Measurements from ENCODE around the gene LSM6.
A peak's percentile ranks its signal among the peaks of the same experiment; 100 is the strongest.

The LSM6 gene
- 6.2 to 38.0 (median 18.6) reads per million in 18 experiments for total RNA-seq

- DNase-seq: peak; percentile 82 to 91
Measured at GRCh38 chr4:146175541-146176453, at the start of gene LSM6. Gene LSM6, plus strand, starts transcription at chr4:146175718. Its CDS starts 7,204 bp downstream, at chr4:146182922.

GRCh38 chr4:146132445-146132844 lies 43.1 kb upstream of the LSM6 start:
- DNase-seq: no peak

GRCh38 chr4:146134761-146135445 lies 40.6 kb upstream of the LSM6 start:
- no peak for DNase-seq

- DNase-seq: no peak
Measured at GRCh38 chr4:146135941-146136340, 39.6 kb upstream of the LSM6 start.

- DNase-seq: no peak
Measured at GRCh38 chr4:146142768-146143167, 32.8 kb upstream of the LSM6 start.

GRCh38 chr4:146143888-146144287 lies 31.6 kb upstream of the LSM6 start:
- DNase-seq: peak; percentile 68 to 91

- no peak for DNase-seq
Measured at GRCh38 chr4:146146918-146147317, 28.6 kb upstream of the LSM6 start.

GRCh38 chr4:146148021-146148420 lies 27.5 kb upstream of the LSM6 start:
- DNase-seq: no peak

GRCh38 chr4:146154057-146154456 lies 21.5 kb upstream of the LSM6 start:
- no peak for DNase-seq

GRCh38 chr4:146155152-146155724 lies 20.3 kb upstream of the LSM6 start:
- no peak for DNase-seq

- no peak for DNase-seq
Measured at GRCh38 chr4:146158036-146158745, 17.3 kb upstream of the LSM6 start.

- DNase-seq: no peak
Measured at GRCh38 chr4:146159384-146160058, 16.0 kb upstream of the LSM6 start.

- DNase-seq: no peak
Measured at GRCh38 chr4:146161243-146161642, 14.3 kb upstream of the LSM6 start.

- no peak for DNase-seq
Measured at GRCh38 chr4:146165221-146165620, 10.3 kb upstream of the LSM6 start.

- DNase-seq: no peak
Measured at GRCh38 chr4:146165840-146166239, 9.7 kb upstream of the LSM6 start.

- DNase-seq: no peak
Measured at GRCh38 chr4:146170149-146170548, 5.4 kb upstream of the LSM6 start.

- peak; percentile 11 to 14 for DNase-seq
Measured at GRCh38 chr4:146176891-146177290, 1.4 kb downstream of the LSM6 start.

GRCh38 chr4:146178126-146178525 lies 2.6 kb downstream of the LSM6 start:
- DNase-seq: no peak

GRCh38 chr4:146179784-146180370 lies 4.4 kb downstream of the LSM6 start:
- DNase-seq: no peak

GRCh38 chr4:146182443-146182842 lies 6.9 kb downstream of the LSM6 start:
- no peak for DNase-seq

GRCh38 chr4:146183209-146183608 lies 7.7 kb downstream of the LSM6 start:
- DNase-seq: no peak

- no peak for DNase-seq
Measured at GRCh38 chr4:146186041-146186440, 10.5 kb downstream of the LSM6 start.

Data from inflammatory macrophage (primary cell).